HepG2 (cell line): ENCODE measurements around the gene FOSL2. TPM values are rescaled to one million over a fixed set of nuclear protein-coding genes. Genes with fewer than 3 reads are reported as not detected.
A peak's percentile ranks its signal among the peaks of the same experiment; 100 is the strongest.

ENCODE experiments used
- ETV5 ChIP-seq: IDR thresholded peaks from 2 replicates; pipeline ENCODE4 v1.6.1; 2018; ENCODE audit warnings: missing biosample characterization, missing genetic modification reagents, inconsistent platforms, borderline replicate concordance
- GPBP1L1 ChIP-seq: sonication (generic); formaldehyde crosslinking; IDR thresholded peaks from 2 replicates; pipeline ENCODE4 v1.5.0; 2020; ENCODE audit warnings: mild to moderate bottlenecking, missing genetic modification reagents
- HDAC1 ChIP-seq: sonication (generic); formaldehyde crosslinking; IDR thresholded peaks from 2 replicates; pipeline ENCODE4 v1.5.1; 2020; ENCODE audit warnings: mild to moderate bottlenecking, missing genetic modification reagents
- KDM3A ChIP-seq: IDR thresholded peaks from 2 replicates; pipeline ENCODE4 v1.6.1; 2018; ENCODE audit warnings: low read depth, missing compliant biosample characterization
- RXRB ChIP-seq: IDR thresholded peaks from 2 replicates; pipeline ENCODE4 v1.6.1; 2016; ENCODE audit warnings: borderline replicate concordance, missing genetic modification reagents, missing compliant biosample characterization
- SRSF9 ChIP-seq: fragments of 200-400 bp; formaldehyde crosslinking; IDR thresholded peaks from 2 replicates; pipeline ENCODE4 v1.6.1; 2018; ENCODE audit warnings: borderline replicate concordance, mild to moderate bottlenecking, low read depth, low read length; ENCODE audit not compliant: insufficient read depth, poor library complexity, severe bottlenecking
- YEATS4 ChIP-seq: sonication (generic); formaldehyde crosslinking; IDR thresholded peaks from 2 replicates; pipeline ENCODE4 v1.4.0; 2020; ENCODE audit warnings: missing genetic modification reagents, borderline replicate concordance
- ZKSCAN8 ChIP-seq: IDR thresholded peaks from 2 replicates; pipeline ENCODE4 v1.6.1; 2016; ENCODE audit warnings: borderline replicate concordance, missing genetic modification reagents, missing compliant biosample characterization
- ZNF407 ChIP-seq: sonication (generic); formaldehyde crosslinking; IDR thresholded peaks from one replicate; pipeline ENCODE4 v1.5.1; 2020; ENCODE audit warnings: mild to moderate bottlenecking, missing genetic modification reagents; ENCODE audit errors: not compliant biosample characterization
- ZNF782 ChIP-seq: sonication (generic); formaldehyde crosslinking; IDR thresholded peaks from 2 replicates; pipeline ENCODE4 v1.4.0; 2020; ENCODE audit warnings: missing genetic modification reagents, mild to moderate bottlenecking, borderline replicate concordance
- polyA plus RNA-seq, 8 experiments: library from polyadenylated mRNA; depleted of rRNA in 3 of 8; stranded (reverse) in 7 of 8; unstranded in 1 of 8; fragments of >200 nt; fragmentation: Illumina TruSeq in 4 of 8; extraction: Trizol in 4 of 8; gene quantifications; 2 replicates each; pipeline versions ENCODE4 v1.2.1 to v1.2.3, GENCODE V29; 2011 to 2016; ENCODE audit warnings: low read depth in 4 of 8, missing spikeins in 1 of 8, mixed read lengths in 1 of 8; ENCODE audit not compliant: insufficient read depth in 1 of 8
- total RNA-seq, 5 experiments: library from RNA; depleted of rRNA; stranded (reverse); fragments of >200 nt; fragmentation: Illumina TruSeq; extraction: Trizol; gene quantifications; 2 replicates each; pipeline ENCODE4 v1.2.3, GENCODE V29; 2016; ENCODE audit warnings: low read depth in 1 of 5
- TF ChIP-seq, protein P1 (sequence below): fragments of 450-650 bp; IDR thresholded peaks from 2 replicates; pipeline ENCODE4 v1.6.1; 2016
- TF ChIP-seq, protein P2 (sequence below): sonication (generic); formaldehyde crosslinking; IDR thresholded peaks from 2 replicates; pipeline ENCODE4 v1.8.0; 2022; ENCODE audit warnings: mild to moderate bottlenecking, missing genetic modification reagents; ENCODE audit not compliant: insufficient replicate concordance

Gene FOSL2
- total and polyA plus RNA-seq, 2 of the 13 experiments (the other 11 are each of a cell fraction or from before 2014, with no cell fraction given): 3.4 to 18.1 TPM

DNA sequence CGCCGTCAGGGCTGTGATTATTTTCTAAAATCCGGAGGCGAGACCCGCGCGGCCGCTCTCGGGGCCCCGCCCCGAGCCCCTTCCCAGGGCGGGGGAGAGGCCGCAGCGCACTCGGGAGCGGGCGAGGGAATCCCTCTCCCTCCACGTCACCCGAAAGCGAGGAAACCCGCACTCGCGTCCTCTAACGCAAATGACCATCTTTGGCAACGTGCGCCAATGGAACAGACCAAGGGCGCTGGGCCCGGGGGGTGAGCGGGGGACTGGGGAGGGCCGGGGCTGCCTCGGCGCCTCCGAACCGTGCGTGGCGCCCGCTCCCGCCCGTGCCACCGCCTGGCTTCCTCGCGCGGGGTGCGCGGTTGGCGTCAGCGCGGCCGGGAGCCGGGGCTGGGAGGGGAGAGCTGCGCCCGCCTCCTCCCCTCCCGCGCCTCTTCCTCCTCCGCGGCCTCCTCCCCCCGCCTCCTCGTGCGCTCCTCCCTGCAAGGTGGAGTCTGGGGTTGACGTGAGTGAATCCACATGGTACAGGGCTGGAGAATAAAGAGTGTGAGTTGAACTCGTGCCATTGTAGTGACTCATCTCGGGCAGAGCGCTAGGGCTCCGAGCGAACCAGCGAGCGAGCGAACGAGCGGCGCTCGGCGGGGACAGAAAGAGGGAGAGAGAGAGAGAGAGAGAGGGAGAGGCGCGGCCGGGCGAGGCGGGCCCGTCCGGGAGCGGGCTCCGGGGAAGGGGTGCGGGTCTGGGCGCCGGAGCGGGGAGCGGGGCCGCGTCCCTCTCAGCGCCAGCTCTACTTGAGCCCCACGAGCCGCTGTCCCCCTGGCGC lies at the start of gene FOSL2 (continued):
- TF ChIP-seq, protein P1, sequence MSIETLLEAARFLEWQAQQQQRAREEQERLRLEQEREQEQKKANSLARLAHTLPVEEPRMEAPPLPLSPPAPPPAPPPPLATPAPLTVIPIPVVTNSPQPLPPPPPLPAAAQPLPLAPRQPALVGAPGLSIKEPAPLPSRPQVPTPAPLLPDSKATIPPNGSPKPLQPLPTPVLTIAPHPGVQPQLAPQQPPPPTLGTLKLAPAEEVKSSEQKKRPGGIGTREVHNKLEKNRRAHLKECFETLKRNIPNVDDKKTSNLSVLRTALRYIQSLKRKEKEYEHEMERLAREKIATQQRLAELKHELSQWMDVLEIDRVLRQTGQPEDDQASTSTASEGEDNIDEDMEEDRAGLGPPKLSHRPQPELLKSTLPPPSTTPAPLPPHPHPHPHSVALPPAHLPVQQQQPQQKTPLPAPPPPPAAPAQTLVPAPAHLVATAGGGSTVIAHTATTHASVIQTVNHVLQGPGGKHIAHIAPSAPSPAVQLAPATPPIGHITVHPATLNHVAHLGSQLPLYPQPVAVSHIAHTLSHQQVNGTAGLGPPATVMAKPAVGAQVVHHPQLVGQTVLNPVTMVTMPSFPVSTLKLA: peak; percentile 98
- TF ChIP-seq ZNF782 (CRISPR knock-in tag) (peak; percentile 56; the same call in 1 of the 2 replicates), SRSF9 (no peak), ETV5 (CRISPR knock-in tag) (peak; percentile 46; the same call in 1 of the 2 replicates), HDAC1 (CRISPR knock-in tag) (peak; percentile 92), GPBP1L1 (CRISPR knock-in tag) (no peak), KDM3A (CRISPR knock-in tag) (peak; percentile 77; the same call in 1 of the 2 replicates), ZKSCAN8 (CRISPR knock-in tag) (peak; percentile 92; the same call in 1 of the 2 replicates), YEATS4 (peak; percentile 94), RXRB (CRISPR knock-in tag) (peak; percentile 71), ZNF407 (CRISPR knock-in tag) (peak; percentile 44)
- TF ChIP-seq, protein P2, sequence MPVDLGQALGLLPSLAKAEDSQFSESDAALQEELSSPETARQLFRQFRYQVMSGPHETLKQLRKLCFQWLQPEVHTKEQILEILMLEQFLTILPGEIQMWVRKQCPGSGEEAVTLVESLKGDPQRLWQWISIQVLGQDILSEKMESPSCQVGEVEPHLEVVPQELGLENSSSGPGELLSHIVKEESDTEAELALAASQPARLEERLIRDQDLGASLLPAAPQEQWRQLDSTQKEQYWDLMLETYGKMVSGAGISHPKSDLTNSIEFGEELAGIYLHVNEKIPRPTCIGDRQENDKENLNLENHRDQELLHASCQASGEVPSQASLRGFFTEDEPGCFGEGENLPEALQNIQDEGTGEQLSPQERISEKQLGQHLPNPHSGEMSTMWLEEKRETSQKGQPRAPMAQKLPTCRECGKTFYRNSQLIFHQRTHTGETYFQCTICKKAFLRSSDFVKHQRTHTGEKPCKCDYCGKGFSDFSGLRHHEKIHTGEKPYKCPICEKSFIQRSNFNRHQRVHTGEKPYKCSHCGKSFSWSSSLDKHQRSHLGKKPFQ (CRISPR knock-in tag): peak; percentile 49
